Thyroid gland (tissue), 4 donors: ENCODE data around the gene INAFM2. TPM values are rescaled to one million over a fixed set of nuclear protein-coding genes. Genes with fewer than 3 reads are reported as not detected.
A peak's percentile ranks its signal among the peaks of the same experiment; 100 is the strongest.

Experiments
- DNase-seq, 2 donors: peaks; one replicate each; pipeline ENCODE4 v3.0.0-alpha.2; 2019
- H3K27ac ChIP-seq, 3 donors: fragments of 200-600 bp; sonication (generic); 1 replicate in 2 of 3; 2 replicates in 1 of 3; pipeline ENCODE4 v1.5.1; 2016 to 2019; ENCODE audit warnings: mild to moderate bottlenecking in 1 of 3, moderate library complexity in 1 of 3
- H3K27me3 ChIP-seq: fragments of 200-600 bp; sonication (generic); one replicate; pipeline ENCODE4 v1.5.1; 2019
- H3K36me3 ChIP-seq, 2 donors: fragments of 200-600 bp; sonication (generic); one replicate each; pipeline ENCODE4 v1.5.1; 2016 to 2019
- H3K4me1 ChIP-seq, 2 donors: fragments of 200-600 bp; sonication (generic); one replicate each; pipeline ENCODE4 v1.5.1; 2017 to 2019
- H3K4me3 ChIP-seq, 3 donors: fragments of 200-600 bp; sonication (generic); replicated peaks in 1 of 3; 1 replicate in 2 of 3; 2 replicates in 1 of 3; pipeline ENCODE4 v1.5.1; 2016; ENCODE audit warnings: mild to moderate bottlenecking in 1 of 3
- H3K9me3 ChIP-seq: fragments of 200-600 bp; sonication (generic); one replicate; pipeline ENCODE4 v1.5.1; 2017
- POLR2A ChIP-seq, 2 donors: fragments of 450-650 bp; IDR thresholded peaks; one replicate each; pipeline ENCODE4 v1.6.1; 2017; ENCODE audit warnings: antibody characterized with exemption in 2 of 2, mild to moderate bottlenecking in 2 of 2, moderate library complexity in 1 of 2
- WGBS, 2 donors: methylation state at CpG; one replicate each; pipeline ENCODE4 v1.1.5; 2017; 5-methylcytosine and 5-hydroxymethylcytosine counted together
- intact Hi-C: fragments of 100-400 bp; cut with DNase I; formaldehyde crosslinking; loops from one replicate; pipeline ENCODE4 v1.15.1; 2023
- total RNA-seq, 4 donors: library from RNA; depleted of rRNA; stranded (reverse); fragments of >200 nt; gene quantifications; one replicate each; pipeline ENCODE4 v1.2.3, GENCODE V29; 2016
- TF ChIP-seq, protein P1 (sequence below), 6 experiments: fragments of 200-600 bp in 3 of 6; fragments of 450-650 bp in 3 of 6; sonication (generic) in 3 of 6; IDR thresholded peaks; one replicate each; pipeline ENCODE4 v1.5.1; 2016 to 2019; ENCODE audit warnings: antibody characterized with exemption in 6 of 6, mild to moderate bottlenecking in 2 of 6, inconsistent platforms in 1 of 6, moderate library complexity in 1 of 6

The INAFM2 gene
- total RNA-seq, 4 donors from 2014 or later, result 47.5 to 86.9 (median 63.8) TPM

DNA sequence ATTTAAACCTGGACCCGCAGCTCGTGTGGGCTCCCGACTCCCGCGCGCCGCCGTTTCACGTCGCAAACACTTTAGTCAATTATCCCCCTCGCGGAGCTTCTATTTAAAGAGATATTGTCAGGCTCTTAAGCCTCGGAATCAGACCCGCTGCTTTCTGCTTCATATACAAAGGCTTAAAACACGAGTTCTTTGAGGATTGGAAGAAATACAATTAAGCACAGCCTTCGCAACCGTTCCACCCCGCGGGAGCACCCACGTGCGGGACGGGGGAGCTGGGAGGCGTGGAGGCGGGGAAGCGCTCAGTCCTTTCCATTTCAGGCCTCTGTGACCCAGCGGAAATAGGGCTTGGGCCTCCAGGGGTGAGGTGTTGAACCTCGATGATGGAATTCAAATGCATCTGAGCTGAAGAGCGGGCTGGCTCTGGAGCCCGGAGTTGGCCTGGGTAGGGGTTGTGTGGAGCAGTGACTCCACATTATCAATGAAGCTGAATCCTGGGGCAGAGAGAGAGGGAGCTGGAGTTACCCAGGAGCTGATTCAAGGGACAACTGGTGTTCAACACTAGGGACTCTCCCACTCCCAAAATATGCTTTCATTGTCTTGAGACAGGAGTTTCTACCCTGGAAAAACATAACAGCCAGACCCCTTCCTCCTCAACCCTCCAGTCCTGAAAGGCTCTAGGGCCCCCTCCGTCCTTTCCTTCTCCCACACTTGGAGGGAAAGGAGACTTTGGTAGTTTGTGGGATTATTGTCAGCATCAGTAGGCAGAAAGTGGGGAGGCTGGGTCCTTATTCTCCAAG is 43.0 kb upstream of the INAFM2 start:
- DNase-seq, result no peak
- intact Hi-C loops, result loop anchor here (5.0 kb wide), 2 partner anchors 77 to 142 kb away; partner anchors contain the start of gene DISP2
- Histone ChIP-seq H3K36me3 (no peaks in the 10 kb centered on the region), H3K9me3 (no peaks in the 10 kb centered on the region), H3K4me1 (peaks cover 21 to 49% of the 10 kb centered on the region in 2 donors), H3K27me3 (peaks cover 15% of the 10 kb centered on the region), H3K27ac (no peak overlapping the region), H3K4me3 (no peak overlapping the region)
- TF ChIP-seq, protein P1, sequence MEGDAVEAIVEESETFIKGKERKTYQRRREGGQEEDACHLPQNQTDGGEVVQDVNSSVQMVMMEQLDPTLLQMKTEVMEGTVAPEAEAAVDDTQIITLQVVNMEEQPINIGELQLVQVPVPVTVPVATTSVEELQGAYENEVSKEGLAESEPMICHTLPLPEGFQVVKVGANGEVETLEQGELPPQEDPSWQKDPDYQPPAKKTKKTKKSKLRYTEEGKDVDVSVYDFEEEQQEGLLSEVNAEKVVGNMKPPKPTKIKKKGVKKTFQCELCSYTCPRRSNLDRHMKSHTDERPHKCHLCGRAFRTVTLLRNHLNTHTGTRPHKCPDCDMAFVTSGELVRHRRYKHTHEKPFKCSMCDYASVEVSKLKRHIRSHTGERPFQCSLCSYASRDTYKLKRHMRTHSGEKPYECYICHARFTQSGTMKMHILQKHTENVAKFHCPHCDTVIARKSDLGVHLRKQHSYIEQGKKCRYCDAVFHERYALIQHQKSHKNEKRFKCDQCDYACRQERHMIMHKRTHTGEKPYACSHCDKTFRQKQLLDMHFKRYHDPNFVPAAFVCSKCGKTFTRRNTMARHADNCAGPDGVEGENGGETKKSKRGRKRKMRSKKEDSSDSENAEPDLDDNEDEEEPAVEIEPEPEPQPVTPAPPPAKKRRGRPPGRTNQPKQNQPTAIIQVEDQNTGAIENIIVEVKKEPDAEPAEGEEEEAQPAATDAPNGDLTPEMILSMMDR (IDR thresholded peaks at IDR 0.05), result no peak
- TF ChIP-seq POLR2A (IDR thresholded peaks at IDR 0.05), result no peak
- WGBS, 2 donors, result 48 to 50% methylated on average over 30 of the region's 30 CpGs

DNA sequence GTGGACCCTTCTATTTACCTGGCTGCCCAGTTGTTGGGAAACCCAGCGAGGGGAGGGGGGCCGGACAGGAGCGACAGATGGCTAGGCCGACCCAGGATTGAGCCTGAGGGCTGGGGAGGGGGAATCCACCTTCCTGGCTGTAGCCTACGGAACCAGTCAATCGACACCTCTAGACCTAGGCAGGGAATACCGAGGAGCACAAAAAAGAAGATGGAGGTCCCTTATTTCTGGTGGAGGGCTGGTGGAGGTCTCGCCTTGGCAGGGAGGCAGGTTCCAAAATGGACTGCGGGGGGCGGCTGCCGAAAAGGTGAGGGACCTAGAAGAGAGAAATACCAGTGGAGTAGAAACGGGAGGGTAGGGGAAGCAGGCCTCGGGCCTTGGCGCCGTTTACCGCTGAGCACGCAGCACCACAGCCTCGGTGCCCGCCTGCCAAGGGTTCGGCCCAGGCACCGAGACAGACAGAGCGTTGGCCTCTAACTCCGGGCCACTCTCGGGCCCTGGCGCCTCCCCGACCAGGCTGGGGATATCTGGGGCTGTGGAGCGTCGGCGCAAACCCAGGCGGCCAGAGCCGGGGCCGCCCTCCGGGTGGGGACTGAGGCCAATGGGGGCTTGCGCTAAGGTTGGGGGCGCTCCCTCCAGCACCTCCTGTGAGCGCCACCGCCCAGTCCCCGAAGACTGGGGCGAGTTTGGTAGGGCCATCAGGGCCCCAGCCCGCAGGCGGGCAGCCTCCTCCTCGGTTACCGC is 42.3 kb upstream of the INAFM2 start:
- H3K36me3 ChIP-seq, result no peaks in the 10 kb centered on the region
- H3K27ac ChIP-seq, result no peak overlapping the region
- intact Hi-C loops, result loop anchor here (5.0 kb wide), 2 partner anchors 76 to 141 kb away; partner anchors contain the start of gene DISP2
- H3K27me3 ChIP-seq, result peaks cover 15% of the 10 kb centered on the region
- H3K9me3 ChIP-seq, result no peaks in the 10 kb centered on the region
- 62 to 70% methylated on average over 21 to 26 of the region's 43 CpGs for WGBS, 2 donors
- no peak for DNase-seq
- TF ChIP-seq POLR2A (IDR thresholded peaks at IDR 0.05), result no peak
- TF ChIP-seq, protein P1 (IDR thresholded peaks at IDR 0.05), result no peak
- peaks cover 21 to 49% of the 10 kb centered on the region in 2 donors for H3K4me1 ChIP-seq
- H3K4me3 ChIP-seq, result peak overlapping the region in 1 of 3 donors; percentile 29

DNA sequence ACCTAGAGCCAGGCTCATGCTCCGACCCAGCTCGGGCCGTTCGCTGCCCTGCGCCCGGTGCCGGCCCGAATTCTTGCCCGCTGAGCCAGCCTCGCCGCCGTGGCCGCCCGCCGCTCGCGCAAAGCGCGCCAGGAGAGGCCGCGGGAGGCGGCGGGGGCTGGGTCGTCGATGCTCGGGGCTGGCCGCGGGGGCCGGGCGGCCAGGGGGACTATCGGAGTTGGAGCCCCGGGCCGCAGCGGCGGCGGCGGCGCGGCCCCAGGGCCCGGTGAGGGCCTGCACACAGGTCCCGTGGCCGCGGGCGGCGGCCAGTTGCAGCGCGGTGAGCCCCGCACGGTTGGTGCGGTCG is 41.7 kb upstream of the INAFM2 start:
- intact Hi-C loops, result loop anchor here (5.0 kb wide), 2 partner anchors 76 to 141 kb away; partner anchors contain the start of gene DISP2
- Histone ChIP-seq H3K4me1 (peaks cover 21 to 49% of the 10 kb centered on the region in 2 donors), H3K4me3 (peak overlapping the region in 1 of 3 donors; percentile 29), H3K27me3 (peaks cover 15% of the 10 kb centered on the region), H3K27ac (no peak overlapping the region), H3K36me3 (no peaks in the 10 kb centered on the region), H3K9me3 (no peaks in the 10 kb centered on the region)
- TF ChIP-seq POLR2A (IDR thresholded peaks at IDR 0.05), result no peak
- TF ChIP-seq, protein P1 (IDR thresholded peaks at IDR 0.05), result no peak
- 0% methylated on average over 3 of the region's 51 CpGs; no CpG with 5 or more reads in 1 of the 2 donors for WGBS, 2 donors
- no peak for DNase-seq

DNA sequence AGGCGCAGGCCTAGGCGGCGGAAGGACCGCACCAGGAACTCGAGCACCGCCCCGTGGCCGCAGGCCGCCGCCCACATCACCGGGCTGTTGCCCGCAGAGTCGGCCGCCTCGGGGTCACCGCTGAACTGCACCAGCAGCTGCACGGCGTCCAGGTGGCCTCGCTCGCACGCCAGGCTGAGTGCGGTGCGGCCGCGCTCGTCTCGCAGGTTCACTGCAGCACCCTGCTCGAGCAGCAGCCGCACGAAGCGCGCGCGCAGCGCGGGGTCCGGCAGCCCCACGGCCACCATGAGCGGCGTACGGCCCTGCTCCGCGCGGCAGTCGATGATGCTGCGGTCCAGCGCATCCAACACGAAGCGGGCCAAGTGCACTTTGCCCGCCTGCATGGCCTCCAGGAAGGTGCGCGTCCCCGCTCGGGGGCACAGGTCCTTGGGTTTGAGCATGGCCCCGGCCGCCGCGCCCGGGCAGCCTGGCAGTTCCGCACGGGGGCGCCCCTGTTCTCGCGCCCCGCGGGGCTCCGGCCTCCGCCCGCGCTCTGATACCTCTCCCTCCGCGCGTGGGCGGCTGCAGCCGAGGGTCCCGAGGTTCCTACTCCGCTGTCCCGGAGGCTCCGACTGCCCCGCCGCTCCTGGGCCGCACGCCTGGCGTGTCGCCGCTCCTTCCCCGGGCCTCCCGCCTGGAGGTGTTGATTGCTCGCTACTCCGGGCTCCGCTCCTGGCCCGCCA is 41.2 kb upstream of the INAFM2 start:
- Histone ChIP-seq H3K27ac (no peak overlapping the region), H3K36me3 (no peaks in the 10 kb centered on the region), H3K4me3 (peak overlapping the region in 1 of 3 donors; percentile 29), H3K27me3 (peaks cover 15% of the 10 kb centered on the region), H3K9me3 (no peaks in the 10 kb centered on the region), H3K4me1 (peaks cover 21 to 49% of the 10 kb centered on the region in 2 donors)
- intact Hi-C loops, result loop anchor here (5.0 kb wide), 2 partner anchors 75 to 140 kb away; partner anchors contain the start of gene DISP2
- peak; percentile 48 to 54 for DNase-seq
- WGBS, 2 donors, result no CpG with 5 or more reads among the region's 92 CpGs
- no peak for TF ChIP-seq POLR2A (IDR thresholded peaks at IDR 0.05)
- TF ChIP-seq, protein P1 (IDR thresholded peaks at IDR 0.05), result peak in 1 of 6 experiments; percentile 20
